Measurements from ENCODE around the gene GNG4. TPM values are rescaled to one million over a fixed set of nuclear protein-coding genes. Genes with fewer than 3 reads are reported as not detected.

Gene GNG4
- total and polyA plus RNA-seq, 10 of the 15 experiments (the other 5 are each of a cell fraction or from before 2014, with no cell fraction given): 0.03 to 0.15 (median 0.15) TPM; not detected in 7

DNA sequence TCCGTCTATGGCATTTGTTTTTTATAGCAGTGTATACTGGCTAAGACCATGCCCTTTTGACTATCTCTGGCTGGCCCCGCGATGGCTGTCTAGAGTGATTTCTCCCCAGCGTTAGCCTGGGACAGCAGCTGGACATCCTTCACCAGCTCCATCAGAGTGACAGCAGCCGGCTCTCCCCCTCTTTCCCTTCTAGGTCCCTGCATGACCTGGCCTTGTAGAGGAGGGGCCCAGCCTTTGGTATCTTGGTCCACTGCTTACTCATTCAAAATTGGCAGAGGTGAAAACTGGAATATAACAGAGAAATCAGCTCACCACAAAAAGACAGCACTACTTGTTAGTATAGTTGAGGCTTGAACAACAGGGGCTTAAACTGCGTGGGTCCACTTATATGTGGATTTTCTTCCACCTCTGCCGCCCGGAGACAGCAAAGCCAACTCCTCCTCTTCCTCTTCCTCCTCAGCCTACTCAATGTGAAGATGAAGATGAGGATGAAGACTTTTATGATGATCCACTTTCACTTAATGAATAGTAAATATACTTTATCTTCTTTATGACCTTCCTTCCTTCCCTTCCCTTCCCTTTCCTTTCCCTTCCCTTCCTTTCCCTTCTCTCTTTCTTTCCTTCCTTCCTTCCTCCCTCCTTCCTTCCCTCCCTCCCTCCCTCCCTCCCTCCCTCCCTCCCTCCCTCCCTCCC is 116.0 kb downstream of the GNG4 start:
- Histone ChIP-seq H3K36me3 (ENCODE audit: control insufficient read depth in 2 of 2, insufficient read depth in 2 of 2, low read length in 1 of 2) (no peaks in the 10 kb centered on the region), H3K79me2 (ENCODE audit: control insufficient read depth, insufficient read depth, low read length) (no peaks in the 10 kb centered on the region), H4K20me1 (ENCODE audit: control insufficient read depth, insufficient read depth) (no peaks in the 10 kb centered on the region), H3K9me3 (replicated peaks; ENCODE audit: control insufficient read depth, insufficient read depth, low read length) (no peaks in the 10 kb centered on the region), H2AFZ (ENCODE audit: control insufficient read depth, low read depth, low read length) (no peak overlapping the region), H3K4me2 (ENCODE audit: control insufficient read depth, insufficient read depth) (no peak overlapping the region), H3K9ac (ENCODE audit: control insufficient read depth, insufficient read depth, low read length) (no peak overlapping the region), H3K4me3 (no peak overlapping the region), H3K27me3 (replicated peaks in 1 of 2; ENCODE audit: control insufficient read depth in 2 of 2, insufficient read depth in 2 of 2, low read length in 1 of 2) (0 out of 4 replicates have a peak, but pooled peaks cover 0 to 3% of the 10 kb centered on the region in 2 experiments), H3K4me1 (ENCODE audit: control insufficient read depth, insufficient read depth, low read length) (no peaks in the 10 kb centered on the region), H3K27ac (ENCODE audit: control insufficient read depth, insufficient read depth) (no peak overlapping the region)
- TF ChIP-seq, protein P1, sequence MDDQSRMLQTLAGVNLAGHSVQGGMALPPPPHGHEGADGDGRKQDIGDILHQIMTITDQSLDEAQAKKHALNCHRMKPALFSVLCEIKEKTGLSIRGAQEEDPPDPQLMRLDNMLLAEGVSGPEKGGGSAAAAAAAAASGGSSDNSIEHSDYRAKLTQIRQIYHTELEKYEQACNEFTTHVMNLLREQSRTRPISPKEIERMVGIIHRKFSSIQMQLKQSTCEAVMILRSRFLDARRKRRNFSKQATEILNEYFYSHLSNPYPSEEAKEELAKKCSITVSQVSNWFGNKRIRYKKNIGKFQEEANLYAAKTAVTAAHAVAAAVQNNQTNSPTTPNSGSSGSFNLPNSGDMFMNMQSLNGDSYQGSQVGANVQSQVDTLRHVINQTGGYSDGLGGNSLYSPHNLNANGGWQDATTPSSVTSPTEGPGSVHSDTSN (IDR thresholded peaks at IDR 0.05; ENCODE audit: insufficient replicate concordance, low read depth, low read length): no peak
- TF ChIP-seq, protein P2, sequence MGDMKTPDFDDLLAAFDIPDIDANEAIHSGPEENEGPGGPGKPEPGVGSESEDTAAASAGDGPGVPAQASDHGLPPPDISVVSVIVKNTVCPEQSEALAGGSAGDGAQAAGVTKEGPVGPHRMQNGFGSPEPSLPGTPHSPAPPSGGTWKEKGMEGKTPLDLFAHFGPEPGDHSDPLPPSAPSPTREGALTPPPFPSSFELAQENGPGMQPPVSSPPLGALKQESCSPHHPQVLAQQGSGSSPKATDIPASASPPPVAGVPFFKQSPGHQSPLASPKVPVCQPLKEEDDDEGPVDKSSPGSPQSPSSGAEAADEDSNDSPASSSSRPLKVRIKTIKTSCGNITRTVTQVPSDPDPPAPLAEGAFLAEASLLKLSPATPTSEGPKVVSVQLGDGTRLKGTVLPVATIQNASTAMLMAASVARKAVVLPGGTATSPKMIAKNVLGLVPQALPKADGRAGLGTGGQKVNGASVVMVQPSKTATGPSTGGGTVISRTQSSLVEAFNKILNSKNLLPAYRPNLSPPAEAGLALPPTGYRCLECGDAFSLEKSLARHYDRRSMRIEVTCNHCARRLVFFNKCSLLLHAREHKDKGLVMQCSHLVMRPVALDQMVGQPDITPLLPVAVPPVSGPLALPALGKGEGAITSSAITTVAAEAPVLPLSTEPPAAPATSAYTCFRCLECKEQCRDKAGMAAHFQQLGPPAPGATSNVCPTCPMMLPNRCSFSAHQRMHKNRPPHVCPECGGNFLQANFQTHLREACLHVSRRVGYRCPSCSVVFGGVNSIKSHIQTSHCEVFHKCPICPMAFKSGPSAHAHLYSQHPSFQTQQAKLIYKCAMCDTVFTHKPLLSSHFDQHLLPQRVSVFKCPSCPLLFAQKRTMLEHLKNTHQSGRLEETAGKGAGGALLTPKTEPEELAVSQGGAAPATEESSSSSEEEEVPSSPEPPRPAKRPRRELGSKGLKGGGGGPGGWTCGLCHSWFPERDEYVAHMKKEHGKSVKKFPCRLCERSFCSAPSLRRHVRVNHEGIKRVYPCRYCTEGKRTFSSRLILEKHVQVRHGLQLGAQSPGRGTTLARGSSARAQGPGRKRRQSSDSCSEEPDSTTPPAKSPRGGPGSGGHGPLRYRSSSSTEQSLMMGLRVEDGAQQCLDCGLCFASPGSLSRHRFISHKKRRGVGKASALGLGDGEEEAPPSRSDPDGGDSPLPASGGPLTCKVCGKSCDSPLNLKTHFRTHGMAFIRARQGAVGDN (IDR thresholded peaks at IDR 0.05): no peak
- TF ChIP-seq, protein P3, sequence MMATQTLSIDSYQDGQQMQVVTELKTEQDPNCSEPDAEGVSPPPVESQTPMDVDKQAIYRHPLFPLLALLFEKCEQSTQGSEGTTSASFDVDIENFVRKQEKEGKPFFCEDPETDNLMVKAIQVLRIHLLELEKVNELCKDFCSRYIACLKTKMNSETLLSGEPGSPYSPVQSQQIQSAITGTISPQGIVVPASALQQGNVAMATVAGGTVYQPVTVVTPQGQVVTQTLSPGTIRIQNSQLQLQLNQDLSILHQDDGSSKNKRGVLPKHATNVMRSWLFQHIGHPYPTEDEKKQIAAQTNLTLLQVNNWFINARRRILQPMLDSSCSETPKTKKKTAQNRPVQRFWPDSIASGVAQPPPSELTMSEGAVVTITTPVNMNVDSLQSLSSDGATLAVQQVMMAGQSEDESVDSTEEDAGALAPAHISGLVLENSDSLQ (IDR thresholded peaks at IDR 0.05): no peak
- TF ChIP-seq BMI1 (IDR thresholded peaks at IDR 0.05; ENCODE audit: borderline replicate concordance): no peak
- TF ChIP-seq POLR2AphosphoS5 (IDR thresholded peaks at IDR 0.05; ENCODE audit: low read length): no peak
- no peak for TF ChIP-seq NRF1 (conservative IDR thresholded peaks at IDR 0.05; ENCODE audit: low read depth, low read length)
- DNase-seq (ENCODE audit: low read depth, low spot score): no peak
- no peak for ATAC-seq
- WGBS (ENCODE audit: insufficient coverage, insufficient replicate concordance, low lambda C conversion rate, missing lambda C conversion rate): 72% methylated on average over 8 of the region's 8 CpGs
- in situ Hi-C loops (cut with MboI): no loop called here
- SMC1A ChIA-PET (ENCODE audit: uncharacterized antibody, unreplicated experiment): interaction anchor here (1.3 kb wide), 1 partner anchor 178 kb away, joined by 3 read pairs; no protein-coding TSS in a partner anchor
- no peak for FAIRE-seq
- no TSS peak for BruUV-seq (replicated peaks)
- CTCF ChIA-PET: no interaction called here
- intact Hi-C loops (cut with micrococcal nuclease; ENCODE audit: unreplicated experiment): no loop called here
- POLR2A ChIA-PET: no interaction called here
- RAD21 ChIA-PET (ENCODE audit: unreplicated experiment): no interaction called here
